ENCODE data around the gene TMEM33.
A peak's percentile ranks its signal among the peaks of the same experiment; 100 is the strongest.

Gene TMEM33

GRCh38 chr4:41969671-41970070 is 34.4 kb downstream of the TMEM33 start:
- no peak for DNase-seq
- H3K27me3 ChIP-seq (replicated peaks; ENCODE audit: control insufficient read depth, insufficient read depth, low read length, poor library complexity, severe bottlenecking), result no peaks in the 10 kb centered on the region
- H3K4me3 ChIP-seq (ENCODE audit: insufficient read depth, low read depth, low read length, poor library complexity, severe bottlenecking), result no peak overlapping the region
- no peaks in the 10 kb centered on the region for H3K9me3 ChIP-seq (ENCODE audit: control insufficient read depth, low read length)
- no peak overlapping the region for H3K27ac ChIP-seq (ENCODE audit: insufficient read depth, low read length, poor library complexity, severe bottlenecking)
- H3K4me1 ChIP-seq (ENCODE audit: control insufficient read depth, insufficient read depth, low read length, poor library complexity, severe bottlenecking), result no peaks in the 10 kb centered on the region
- no peaks in the 10 kb centered on the region for H3K36me3 ChIP-seq (ENCODE audit: control insufficient read depth, insufficient read depth, low read length)

DNA sequence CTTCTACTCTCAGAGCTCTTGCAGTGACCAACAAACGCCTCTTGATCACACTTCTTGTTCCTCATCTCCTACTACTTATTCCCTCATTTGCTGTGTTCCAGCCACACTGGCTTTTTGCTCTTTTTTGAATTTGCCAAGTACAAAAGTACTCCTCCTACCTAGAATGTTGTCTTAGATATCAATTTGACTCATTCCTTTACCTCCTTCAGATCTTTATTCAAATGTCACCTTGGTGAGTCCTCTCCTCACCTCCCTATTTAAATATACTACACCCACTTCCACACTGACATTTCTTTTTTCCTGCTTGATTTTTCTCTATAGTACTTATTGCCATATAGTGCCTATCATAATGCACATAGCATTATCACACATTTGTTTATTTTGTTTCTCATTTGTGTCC is 40.1 kb downstream of the TMEM33 start:
- Histone ChIP-seq H3K4me3 (ENCODE audit: insufficient read depth, low read depth, low read length, poor library complexity, severe bottlenecking) (no peak overlapping the region), H3K9me3 (ENCODE audit: control insufficient read depth, low read length) (no peaks in the 10 kb centered on the region), H3K36me3 (ENCODE audit: control insufficient read depth, insufficient read depth, low read length) (no peaks in the 10 kb centered on the region), H3K27ac (ENCODE audit: insufficient read depth, low read length, poor library complexity, severe bottlenecking) (no peak overlapping the region), H3K4me1 (ENCODE audit: control insufficient read depth, insufficient read depth, low read length, poor library complexity, severe bottlenecking) (no peaks in the 10 kb centered on the region), H3K27me3 (replicated peaks; ENCODE audit: control insufficient read depth, insufficient read depth, low read length, poor library complexity, severe bottlenecking) (no peaks in the 10 kb centered on the region)
- DNase-seq, result no peak

- Histone ChIP-seq H3K27me3 (replicated peaks; ENCODE audit: control insufficient read depth, insufficient read depth, low read length, poor library complexity, severe bottlenecking) (no peaks in the 10 kb centered on the region), H3K9me3 (ENCODE audit: control insufficient read depth, low read length) (no peaks in the 10 kb centered on the region), H3K4me1 (ENCODE audit: control insufficient read depth, insufficient read depth, low read length, poor library complexity, severe bottlenecking) (no peaks in the 10 kb centered on the region), H3K4me3 (ENCODE audit: insufficient read depth, low read depth, low read length, poor library complexity, severe bottlenecking) (no peak overlapping the region), H3K36me3 (ENCODE audit: control insufficient read depth, insufficient read depth, low read length) (no peaks in the 10 kb centered on the region), H3K27ac (ENCODE audit: insufficient read depth, low read length, poor library complexity, severe bottlenecking) (no peak overlapping the region)
- no peak for DNase-seq
Measured at GRCh38 chr4:41976775-41977516, 41.7 kb downstream of the TMEM33 start.

- DNase-seq, result no peak
- H3K27ac ChIP-seq (ENCODE audit: insufficient read depth, low read length, poor library complexity, severe bottlenecking), result no peak overlapping the region
- H3K9me3 ChIP-seq (ENCODE audit: control insufficient read depth, low read length), result no peaks in the 10 kb centered on the region
- H3K36me3 ChIP-seq (ENCODE audit: control insufficient read depth, insufficient read depth, low read length), result no peaks in the 10 kb centered on the region
- no peaks in the 10 kb centered on the region for H3K27me3 ChIP-seq (replicated peaks; ENCODE audit: control insufficient read depth, insufficient read depth, low read length, poor library complexity, severe bottlenecking)
- H3K4me1 ChIP-seq (ENCODE audit: control insufficient read depth, insufficient read depth, low read length, poor library complexity, severe bottlenecking), result no peaks in the 10 kb centered on the region
- H3K4me3 ChIP-seq (ENCODE audit: insufficient read depth, low read depth, low read length, poor library complexity, severe bottlenecking), result no peak overlapping the region
Measured at GRCh38 chr4:41977709-41978108, 42.5 kb downstream of the TMEM33 start.

DNA sequence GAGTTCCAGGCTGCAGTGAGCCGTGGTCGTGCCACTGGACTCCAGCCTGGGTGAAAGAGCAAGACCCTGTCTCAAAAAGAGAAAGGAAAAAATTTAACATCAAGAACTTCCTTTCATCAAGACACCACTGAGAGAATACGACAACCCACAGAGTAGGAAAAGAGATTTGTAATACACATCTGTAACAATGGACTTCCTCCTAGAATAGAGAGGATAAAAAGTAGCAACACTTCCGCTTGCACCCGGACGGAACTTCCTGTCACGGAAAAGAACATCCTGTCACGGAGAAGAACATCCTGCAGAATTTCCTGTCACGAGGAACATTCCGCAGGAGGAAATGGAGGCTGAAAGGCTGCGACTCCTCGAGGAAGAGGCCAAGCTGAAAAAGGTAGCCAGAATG is 46.2 kb downstream of the TMEM33 start, which contains the start of gene DCAF4L1:
Gene DCAF4L1 (plus strand): TSS at position 301 of the 400 bp plus-strand sequence. CDS start 37 bp downstream, at position 338.
- no peaks in the 10 kb centered on the region for H3K36me3 ChIP-seq (ENCODE audit: control insufficient read depth, insufficient read depth, low read length)
- H3K4me3 ChIP-seq (ENCODE audit: insufficient read depth, low read depth, low read length, poor library complexity, severe bottlenecking), result no peak within 1 kb of the TSS
- H3K9me3 ChIP-seq (ENCODE audit: control insufficient read depth, low read length), result no peaks in the 10 kb centered on the region
- H3K27me3 ChIP-seq (replicated peaks; ENCODE audit: control insufficient read depth, insufficient read depth, low read length, poor library complexity, severe bottlenecking), result no peaks in the 10 kb centered on the region
- H3K4me1 ChIP-seq (ENCODE audit: control insufficient read depth, insufficient read depth, low read length, poor library complexity, severe bottlenecking), result no peaks in the 10 kb centered on the region
- H3K27ac ChIP-seq (ENCODE audit: insufficient read depth, low read length, poor library complexity, severe bottlenecking), result no peak within 1 kb of the TSS
- DNase-seq, result no peak

DNA sequence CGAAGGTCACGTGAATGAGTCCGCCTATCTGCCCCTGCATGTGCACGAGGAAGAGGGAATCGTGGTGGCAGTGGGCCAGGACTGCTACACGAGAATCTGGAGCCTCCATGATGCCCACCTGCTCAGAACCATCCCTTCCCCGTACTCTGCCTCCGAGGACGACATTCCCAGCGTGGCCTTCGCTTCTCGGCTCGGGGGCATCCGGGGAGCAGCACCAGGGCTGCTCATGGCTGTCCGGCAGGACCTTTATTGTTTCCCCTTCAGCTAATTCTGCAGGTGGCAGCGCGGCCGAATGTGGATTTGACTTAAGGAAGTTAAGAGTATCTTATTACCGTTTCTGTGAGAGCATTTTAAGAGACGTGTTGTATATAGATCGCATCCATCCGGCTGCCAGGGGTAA is 47.5 kb downstream of the TMEM33 start:
- H3K36me3 ChIP-seq (ENCODE audit: control insufficient read depth, insufficient read depth, low read length), result no peaks in the 10 kb centered on the region
- no peak overlapping the region for H3K4me3 ChIP-seq (ENCODE audit: insufficient read depth, low read depth, low read length, poor library complexity, severe bottlenecking)
- DNase-seq, result no peak
- H3K27me3 ChIP-seq (replicated peaks; ENCODE audit: control insufficient read depth, insufficient read depth, low read length, poor library complexity, severe bottlenecking), result no peaks in the 10 kb centered on the region
- H3K27ac ChIP-seq (ENCODE audit: insufficient read depth, low read length, poor library complexity, severe bottlenecking), result no peak overlapping the region
- H3K9me3 ChIP-seq (ENCODE audit: control insufficient read depth, low read length), result no peaks in the 10 kb centered on the region
- no peaks in the 10 kb centered on the region for H3K4me1 ChIP-seq (ENCODE audit: control insufficient read depth, insufficient read depth, low read length, poor library complexity, severe bottlenecking)

GRCh38 chr4:41985151-41985550 is 49.9 kb downstream of the TMEM33 start:
- Histone ChIP-seq H3K4me1 (ENCODE audit: control insufficient read depth, insufficient read depth, low read length, poor library complexity, severe bottlenecking) (no peaks in the 10 kb centered on the region), H3K9me3 (ENCODE audit: control insufficient read depth, low read length) (no peaks in the 10 kb centered on the region), H3K27ac (ENCODE audit: insufficient read depth, low read length, poor library complexity, severe bottlenecking) (no peak overlapping the region), H3K27me3 (replicated peaks; ENCODE audit: control insufficient read depth, insufficient read depth, low read length, poor library complexity, severe bottlenecking) (no peaks in the 10 kb centered on the region), H3K36me3 (ENCODE audit: control insufficient read depth, insufficient read depth, low read length) (no peaks in the 10 kb centered on the region), H3K4me3 (ENCODE audit: insufficient read depth, low read depth, low read length, poor library complexity, severe bottlenecking) (no peak overlapping the region)
- DNase-seq, result no peak

- no peak for DNase-seq
- Histone ChIP-seq H3K27me3 (replicated peaks; ENCODE audit: control insufficient read depth, insufficient read depth, low read length, poor library complexity, severe bottlenecking) (no peaks in the 10 kb centered on the region), H3K36me3 (ENCODE audit: control insufficient read depth, insufficient read depth, low read length) (no peaks in the 10 kb centered on the region), H3K27ac (ENCODE audit: insufficient read depth, low read length, poor library complexity, severe bottlenecking) (peak overlapping the region; percentile 72), H3K9me3 (ENCODE audit: control insufficient read depth, low read length) (no peaks in the 10 kb centered on the region), H3K4me1 (ENCODE audit: control insufficient read depth, insufficient read depth, low read length, poor library complexity, severe bottlenecking) (no peaks in the 10 kb centered on the region), H3K4me3 (ENCODE audit: insufficient read depth, low read depth, low read length, poor library complexity, severe bottlenecking) (peak overlapping the region; percentile 71)
Measured at GRCh38 chr4:41989994-41990364, 54.8 kb downstream of the TMEM33 start.

DNA sequence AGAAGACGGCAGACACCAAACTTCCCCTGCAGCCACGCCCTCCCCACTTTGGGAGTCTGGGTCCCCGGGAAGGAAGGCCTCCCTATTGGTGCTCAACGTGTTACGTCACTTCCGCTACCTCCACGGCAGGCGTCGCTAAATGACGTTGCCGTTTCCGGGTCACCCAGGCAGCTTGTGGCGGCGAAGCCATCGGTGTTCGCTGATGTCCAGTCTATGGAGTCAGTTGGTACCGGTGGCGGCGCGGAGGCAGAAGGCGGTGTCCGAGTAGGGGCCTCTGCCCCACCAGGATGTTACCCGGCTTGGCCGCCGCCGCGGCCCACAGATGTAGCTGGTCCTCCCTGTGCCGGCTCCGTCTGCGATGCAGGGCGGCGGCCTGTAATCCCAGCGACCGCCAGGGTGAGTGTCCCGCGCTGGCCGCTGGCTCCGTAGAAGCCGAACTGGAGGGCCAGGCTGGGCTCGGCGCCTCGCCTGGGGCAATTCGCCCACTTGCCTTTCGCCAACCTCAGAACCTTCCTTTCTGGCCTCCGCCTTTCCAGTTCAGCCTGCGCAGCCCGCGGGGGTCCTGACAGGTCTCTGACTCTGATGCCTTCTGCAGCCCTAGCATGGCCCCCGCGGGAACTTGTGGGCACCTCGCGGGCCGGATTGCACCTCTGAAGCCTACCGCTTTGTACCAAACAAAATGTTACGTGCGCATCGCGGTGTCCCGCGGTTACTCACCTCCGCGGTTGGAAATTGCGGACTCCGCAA is 55.3 kb downstream of the TMEM33 start, which contains the start of gene SLC30A9:
Gene SLC30A9 (plus strand): TSS at position 166 of the 747 bp plus-strand sequence. CDS start 122 bp downstream, at position 288.
- Histone ChIP-seq H3K36me3 (ENCODE audit: control insufficient read depth, insufficient read depth, low read length) (no peaks in the 10 kb centered on the region), H3K4me1 (ENCODE audit: control insufficient read depth, insufficient read depth, low read length, poor library complexity, severe bottlenecking) (no peaks in the 10 kb centered on the region), H3K27me3 (replicated peaks; ENCODE audit: control insufficient read depth, insufficient read depth, low read length, poor library complexity, severe bottlenecking) (no peaks in the 10 kb centered on the region), H3K4me3 (ENCODE audit: insufficient read depth, low read depth, low read length, poor library complexity, severe bottlenecking) (peak within 1 kb of the TSS; percentile 71), H3K9me3 (ENCODE audit: control insufficient read depth, low read length) (no peaks in the 10 kb centered on the region), H3K27ac (ENCODE audit: insufficient read depth, low read length, poor library complexity, severe bottlenecking) (peak within 1 kb of the TSS; percentile 72)
- DNase-seq, result peak; percentile 89 to 93 (median 91)
